ENCODE data around the gene ACSL6. TPM values are rescaled to one million over a fixed set of nuclear protein-coding genes. Genes with fewer than 3 reads are reported as not detected.

ACSL6 gene
- total RNA-seq, 2 donors from 2014 or later, result 0.23 to 7.9 TPM

DNA sequence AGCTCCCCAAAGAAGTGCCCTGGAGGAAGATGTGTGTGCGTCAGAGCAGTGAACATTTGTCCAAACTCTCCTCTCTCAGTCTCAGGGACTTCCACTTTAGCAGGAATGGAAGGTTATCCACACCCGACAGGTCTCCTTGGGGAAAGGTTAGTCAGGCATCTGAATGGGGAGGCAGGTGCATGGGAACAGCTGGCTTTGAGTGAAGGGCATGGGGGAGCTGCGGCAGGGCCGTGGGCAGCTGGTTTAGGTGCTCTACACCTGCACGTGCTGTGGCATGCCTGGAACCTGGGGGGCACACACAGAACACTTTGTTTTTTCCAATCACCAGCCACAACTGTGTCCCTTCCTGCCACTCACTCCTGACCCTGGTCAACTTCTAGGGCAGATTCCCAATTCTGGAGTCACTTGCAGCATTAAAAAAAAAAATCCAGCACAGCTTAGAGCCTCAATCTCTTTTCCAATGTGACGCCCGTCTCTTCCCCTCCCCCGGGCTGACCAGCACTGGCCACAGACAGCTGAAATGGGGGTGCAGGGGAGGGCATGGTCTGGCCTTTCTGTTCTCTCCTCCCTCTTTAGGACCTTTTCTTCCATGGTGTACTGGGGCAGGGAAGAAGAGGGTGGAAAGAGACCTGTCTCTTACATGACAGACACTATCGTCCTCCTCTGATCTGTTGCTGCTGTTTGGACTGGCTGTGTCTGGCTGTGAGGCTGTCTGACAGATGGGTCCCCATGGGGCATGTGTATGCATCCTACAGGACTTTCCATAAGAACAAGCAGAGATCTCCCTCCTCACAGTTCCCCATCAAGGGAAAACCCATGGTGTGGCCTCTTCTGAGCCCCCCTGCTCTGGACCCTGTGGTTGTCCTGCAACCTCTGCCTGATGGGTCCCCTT, 39.4 kb upstream of the ACSL6 start:
- TF ChIP-seq POLR2A (IDR thresholded peaks at IDR 0.05), result no peak
- TF ChIP-seq, protein P1, sequence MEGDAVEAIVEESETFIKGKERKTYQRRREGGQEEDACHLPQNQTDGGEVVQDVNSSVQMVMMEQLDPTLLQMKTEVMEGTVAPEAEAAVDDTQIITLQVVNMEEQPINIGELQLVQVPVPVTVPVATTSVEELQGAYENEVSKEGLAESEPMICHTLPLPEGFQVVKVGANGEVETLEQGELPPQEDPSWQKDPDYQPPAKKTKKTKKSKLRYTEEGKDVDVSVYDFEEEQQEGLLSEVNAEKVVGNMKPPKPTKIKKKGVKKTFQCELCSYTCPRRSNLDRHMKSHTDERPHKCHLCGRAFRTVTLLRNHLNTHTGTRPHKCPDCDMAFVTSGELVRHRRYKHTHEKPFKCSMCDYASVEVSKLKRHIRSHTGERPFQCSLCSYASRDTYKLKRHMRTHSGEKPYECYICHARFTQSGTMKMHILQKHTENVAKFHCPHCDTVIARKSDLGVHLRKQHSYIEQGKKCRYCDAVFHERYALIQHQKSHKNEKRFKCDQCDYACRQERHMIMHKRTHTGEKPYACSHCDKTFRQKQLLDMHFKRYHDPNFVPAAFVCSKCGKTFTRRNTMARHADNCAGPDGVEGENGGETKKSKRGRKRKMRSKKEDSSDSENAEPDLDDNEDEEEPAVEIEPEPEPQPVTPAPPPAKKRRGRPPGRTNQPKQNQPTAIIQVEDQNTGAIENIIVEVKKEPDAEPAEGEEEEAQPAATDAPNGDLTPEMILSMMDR (IDR thresholded peaks at IDR 0.05), result no peak
- TF ChIP-seq POLR2AphosphoS5 (IDR thresholded peaks at IDR 0.05), result no peak
- Histone ChIP-seq H3K4me3 (no peak overlapping the region), H3K27ac (no peak overlapping the region), H3K9me3 (no peaks in the 10 kb centered on the region), H3K4me1 (replicated peaks) (no peaks in the 10 kb centered on the region), H3K27me3 (replicated peaks; ENCODE audit: insufficient read depth) (no peaks in the 10 kb centered on the region), H3K36me3 (no peaks in the 10 kb centered on the region)
- 77% methylated on average over 9 of the region's 9 CpGs for WGBS
- DNase-seq (ENCODE audit: low spot score), result peak; percentile 1
- intact Hi-C loops (cut with DNase I), result no loop called here

DNA sequence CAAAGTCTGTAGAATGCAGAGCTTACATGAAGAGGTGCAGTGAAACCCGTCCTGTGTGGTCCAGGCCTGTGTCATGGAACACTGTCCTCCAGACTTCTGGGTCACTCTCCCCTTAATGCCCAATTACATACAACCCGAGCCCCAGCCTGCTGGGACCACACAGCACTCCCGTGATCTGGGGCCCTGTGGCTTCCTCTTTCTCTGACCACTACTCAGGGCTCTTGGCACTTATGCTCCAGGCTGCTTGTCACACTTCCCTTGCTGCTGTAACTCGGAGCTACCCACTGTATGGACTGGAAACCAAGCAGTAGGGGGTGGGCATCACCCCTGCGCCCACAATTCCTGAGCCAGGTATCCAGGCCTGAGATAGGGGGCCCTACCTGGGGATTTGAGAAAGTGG, 38.7 kb upstream of the ACSL6 start:
- no peak for TF ChIP-seq POLR2AphosphoS5 (IDR thresholded peaks at IDR 0.05)
- TF ChIP-seq, protein P1 (IDR thresholded peaks at IDR 0.05), result no peak
- TF ChIP-seq POLR2A (IDR thresholded peaks at IDR 0.05), result no peak
- Histone ChIP-seq H3K27ac (no peak overlapping the region), H3K36me3 (no peaks in the 10 kb centered on the region), H3K27me3 (replicated peaks; ENCODE audit: insufficient read depth) (no peaks in the 10 kb centered on the region), H3K4me3 (no peak overlapping the region), H3K9me3 (no peaks in the 10 kb centered on the region), H3K4me1 (replicated peaks) (no peaks in the 10 kb centered on the region)
- WGBS, result 74% methylated on average over 5 of the region's 5 CpGs
- intact Hi-C loops (cut with DNase I), result no loop called here
- DNase-seq (ENCODE audit: low spot score), result peak; percentile 3

DNA sequence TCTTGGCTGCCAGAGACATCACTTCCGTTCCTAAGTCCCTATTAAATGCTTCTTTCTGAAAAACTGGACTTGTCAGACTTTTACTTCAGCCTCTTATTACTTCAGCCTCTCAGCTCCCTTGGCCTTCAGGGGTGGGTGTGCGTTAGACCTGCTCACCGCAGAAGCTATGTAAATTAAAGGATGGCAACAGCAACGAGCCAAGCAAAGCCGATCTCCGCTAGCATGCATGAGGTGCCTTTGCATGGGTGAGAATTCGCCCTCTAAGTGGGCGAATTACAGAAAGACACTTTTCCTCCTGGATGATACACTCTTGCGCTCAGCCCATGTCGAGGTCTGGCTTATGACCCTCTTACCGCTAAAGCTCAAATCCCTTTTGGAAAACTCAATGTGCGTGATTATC, 38.1 kb upstream of the ACSL6 start:
- no peaks in the 10 kb centered on the region for H3K27me3 ChIP-seq (replicated peaks; ENCODE audit: insufficient read depth)
- TF ChIP-seq, protein P1 (IDR thresholded peaks at IDR 0.05), result no peak
- TF ChIP-seq POLR2A (IDR thresholded peaks at IDR 0.05) (no peak), POLR2AphosphoS5 (IDR thresholded peaks at IDR 0.05) (no peak)
- WGBS, result 88% methylated on average over 12 of the region's 12 CpGs
- DNase-seq (ENCODE audit: low spot score), result peak; percentile 2
- H3K27ac ChIP-seq, result no peak overlapping the region
- intact Hi-C loops (cut with DNase I), result no loop called here
- H3K9me3 ChIP-seq, result no peaks in the 10 kb centered on the region
- no peaks in the 10 kb centered on the region for H3K4me1 ChIP-seq (replicated peaks)
- no peaks in the 10 kb centered on the region for H3K36me3 ChIP-seq
- H3K4me3 ChIP-seq, result no peak overlapping the region

DNA sequence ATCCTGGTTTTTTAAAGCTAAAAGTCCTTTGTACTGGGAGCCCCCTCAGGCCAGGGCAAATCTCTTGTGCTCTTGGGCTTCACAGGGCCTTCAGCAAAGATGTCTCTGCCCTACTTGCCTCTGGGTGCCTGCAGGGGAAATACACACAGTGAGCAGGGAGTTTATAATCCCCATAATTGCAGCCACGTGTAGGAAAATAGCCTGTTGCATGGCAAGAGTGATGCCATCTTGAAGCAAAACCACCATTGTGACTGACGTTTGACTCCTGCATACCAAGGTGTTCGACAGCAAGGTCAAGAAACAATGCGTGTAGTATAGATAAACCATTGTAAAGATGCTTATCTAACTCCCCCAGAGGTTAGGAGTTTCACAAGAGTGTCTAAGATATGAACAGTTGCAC, 37.6 kb upstream of the ACSL6 start:
- no peak for DNase-seq (ENCODE audit: low spot score)
- no peak for TF ChIP-seq POLR2A (IDR thresholded peaks at IDR 0.05)
- TF ChIP-seq, protein P1 (IDR thresholded peaks at IDR 0.05), result no peak
- no peaks in the 10 kb centered on the region for H3K4me1 ChIP-seq (replicated peaks)
- no peak overlapping the region for H3K27ac ChIP-seq
- H3K4me3 ChIP-seq, result no peak overlapping the region
- 24% methylated on average over 4 of the region's 4 CpGs for WGBS
- no peaks in the 10 kb centered on the region for H3K9me3 ChIP-seq
- intact Hi-C loops (cut with DNase I), result no loop called here
- H3K36me3 ChIP-seq, result no peaks in the 10 kb centered on the region
- no peaks in the 10 kb centered on the region for H3K27me3 ChIP-seq (replicated peaks; ENCODE audit: insufficient read depth)

- H3K9me3 ChIP-seq, result no peaks in the 10 kb centered on the region
- no peaks in the 10 kb centered on the region for H3K36me3 ChIP-seq
- WGBS, result 83% methylated on average over 7 of the region's 7 CpGs
- no peaks in the 10 kb centered on the region for H3K27me3 ChIP-seq (replicated peaks; ENCODE audit: insufficient read depth)
- no peak overlapping the region for H3K4me3 ChIP-seq
- H3K27ac ChIP-seq, result no peak overlapping the region
- DNase-seq (ENCODE audit: low spot score), result no peak
- TF ChIP-seq POLR2AphosphoS5 (IDR thresholded peaks at IDR 0.05) (no peak), POLR2A (IDR thresholded peaks at IDR 0.05) (no peak)
- TF ChIP-seq, protein P1 (IDR thresholded peaks at IDR 0.05), result no peak
- intact Hi-C loops (cut with DNase I), result no loop called here
- no peaks in the 10 kb centered on the region for H3K4me1 ChIP-seq (replicated peaks)
These were observed 35.4 kb upstream of the ACSL6 start for GRCh38 chr5:132046880-132047299.
